Measurements from ENCODE around the gene GP2.

The GP2 gene

GRCh38 chr16:20344611-20345010 is 17.3 kb upstream of the GP2 start:
- Histone ChIP-seq H3K27me3 (ENCODE audit: insufficient read depth, low read depth) (no peaks in the 10 kb centered on the region), H3K36me3 (ENCODE audit: insufficient read depth) (no peaks in the 10 kb centered on the region)

DNA sequence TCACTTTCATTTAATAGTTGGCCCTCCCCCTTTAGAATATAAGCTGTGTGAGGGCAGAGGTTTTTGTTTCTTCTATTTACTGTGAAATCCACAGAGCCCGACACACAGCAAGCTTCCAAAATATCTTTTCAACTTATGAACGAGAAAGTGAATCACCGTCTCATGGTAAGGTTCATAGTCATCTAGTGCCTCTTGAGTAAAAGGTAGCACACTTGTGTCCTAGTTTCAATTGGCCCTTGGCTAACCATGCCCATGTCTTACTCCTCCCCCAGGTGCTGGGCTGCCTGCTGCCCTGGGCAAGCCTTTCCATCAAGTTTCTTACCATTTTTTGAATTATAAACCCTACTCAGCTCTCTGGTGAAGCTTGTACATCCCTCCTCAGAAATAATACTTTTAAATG is 12.4 kb upstream of the GP2 start:
- H2AFZ ChIP-seq (ENCODE audit: low read depth) = no peak overlapping the region
- H3K27me3 ChIP-seq (ENCODE audit: insufficient read depth, low read depth) = no peaks in the 10 kb centered on the region
- no peak overlapping the region for H3K9ac ChIP-seq
- TF ChIP-seq CTCF (conservative IDR thresholded peaks at IDR 0.05; ENCODE audit: low read depth, low read length) = no peak
- no peaks in the 10 kb centered on the region for H3K4me1 ChIP-seq (ENCODE audit: low read depth, poor library complexity, severe bottlenecking)
- H3K36me3 ChIP-seq (ENCODE audit: insufficient read depth) = no peaks in the 10 kb centered on the region
- no peak overlapping the region for H3K4me3 ChIP-seq (IDR thresholded peaks at IDR 0.05; ENCODE audit: insufficient read depth, low read depth, low read length)
- no peaks in the 10 kb centered on the region for H3K79me2 ChIP-seq (ENCODE audit: insufficient read depth, low read depth)
- no peaks in the 10 kb centered on the region for H4K20me1 ChIP-seq (ENCODE audit: insufficient read depth)
- H3K4me2 ChIP-seq = no peak overlapping the region
- no peak overlapping the region for H3K27ac ChIP-seq

More at GRCh38 chr16:20344611-20345010, 17.3 kb upstream of the GP2 start:
- no peaks in the 10 kb centered on the region for H3K4me1 ChIP-seq (ENCODE audit: low read depth, poor library complexity, severe bottlenecking)
- H2AFZ ChIP-seq (ENCODE audit: low read depth) = no peak overlapping the region
- no peak for TF ChIP-seq CTCF (conservative IDR thresholded peaks at IDR 0.05; ENCODE audit: low read depth, low read length)
- no peak overlapping the region for H3K9ac ChIP-seq
- no peaks in the 10 kb centered on the region for H4K20me1 ChIP-seq (ENCODE audit: insufficient read depth)
- H3K4me2 ChIP-seq = no peak overlapping the region
- no peaks in the 10 kb centered on the region for H3K79me2 ChIP-seq (ENCODE audit: insufficient read depth, low read depth)
- no peak overlapping the region for H3K4me3 ChIP-seq (IDR thresholded peaks at IDR 0.05; ENCODE audit: insufficient read depth, low read depth, low read length)
- no peak overlapping the region for H3K27ac ChIP-seq

DNA sequence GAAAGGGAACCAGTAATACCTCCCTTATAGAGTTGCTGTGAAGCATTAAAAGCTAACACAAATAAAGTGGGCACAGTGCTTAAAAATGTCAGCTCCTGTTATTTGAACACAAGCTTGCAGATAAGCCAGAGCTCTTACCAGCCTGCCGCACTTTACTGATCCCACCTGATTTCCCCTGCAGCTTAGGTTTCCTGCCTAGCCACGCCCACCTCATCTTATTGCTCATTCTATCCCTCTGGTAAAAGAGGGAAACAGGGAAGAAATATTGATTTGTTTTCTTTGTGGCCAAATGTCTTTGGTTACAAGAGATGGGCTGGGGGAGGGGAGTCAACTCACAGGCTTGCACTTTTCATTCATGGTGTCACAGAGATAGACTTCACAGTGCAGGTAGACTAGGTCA is 9.6 kb upstream of the GP2 start:
- Histone ChIP-seq H3K4me1 (ENCODE audit: low read depth, poor library complexity, severe bottlenecking) (no peaks in the 10 kb centered on the region), H2AFZ (ENCODE audit: low read depth) (no peak overlapping the region), H3K27me3 (ENCODE audit: insufficient read depth, low read depth) (no peaks in the 10 kb centered on the region), H3K9ac (no peak overlapping the region), H4K20me1 (ENCODE audit: insufficient read depth) (no peaks in the 10 kb centered on the region), H3K79me2 (ENCODE audit: insufficient read depth, low read depth) (no peaks in the 10 kb centered on the region), H3K27ac (no peak overlapping the region), H3K4me3 (IDR thresholded peaks at IDR 0.05; ENCODE audit: insufficient read depth, low read depth, low read length) (no peak overlapping the region), H3K4me2 (no peak overlapping the region), H3K36me3 (ENCODE audit: insufficient read depth) (no peaks in the 10 kb centered on the region)
- TF ChIP-seq CTCF (conservative IDR thresholded peaks at IDR 0.05; ENCODE audit: low read depth, low read length) = no peak

DNA sequence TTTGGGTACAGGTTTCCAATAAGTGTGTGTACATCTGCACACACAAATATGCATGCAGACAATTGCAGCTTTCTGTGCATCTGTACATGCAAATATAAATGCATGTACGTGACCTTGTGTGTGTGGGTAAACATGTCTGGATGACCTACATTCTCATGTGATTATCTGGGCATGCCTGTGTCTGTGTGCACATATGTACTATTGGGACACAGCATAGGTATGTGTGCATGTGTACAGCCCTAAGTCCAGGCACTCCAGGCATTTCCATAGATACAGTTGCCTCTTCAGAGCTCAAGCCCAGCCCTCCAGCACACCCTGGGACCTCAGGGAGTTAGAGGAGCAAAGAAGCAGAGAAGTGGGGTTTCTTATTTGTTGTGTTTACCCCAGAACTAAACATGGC is 7.1 kb upstream of the GP2 start:
- no peaks in the 10 kb centered on the region for H3K4me1 ChIP-seq (ENCODE audit: low read depth, poor library complexity, severe bottlenecking)
- no peaks in the 10 kb centered on the region for H4K20me1 ChIP-seq (ENCODE audit: insufficient read depth)
- H3K27me3 ChIP-seq (ENCODE audit: insufficient read depth, low read depth) = no peaks in the 10 kb centered on the region
- H3K4me2 ChIP-seq = no peak overlapping the region
- H2AFZ ChIP-seq (ENCODE audit: low read depth) = no peak overlapping the region
- H3K4me3 ChIP-seq (IDR thresholded peaks at IDR 0.05; ENCODE audit: insufficient read depth, low read depth, low read length) = no peak overlapping the region
- H3K9ac ChIP-seq = no peak overlapping the region
- no peaks in the 10 kb centered on the region for H3K79me2 ChIP-seq (ENCODE audit: insufficient read depth, low read depth)
- H3K27ac ChIP-seq = no peak overlapping the region
- TF ChIP-seq CTCF (conservative IDR thresholded peaks at IDR 0.05; ENCODE audit: low read depth, low read length) = no peak
- no peaks in the 10 kb centered on the region for H3K36me3 ChIP-seq (ENCODE audit: insufficient read depth)

DNA sequence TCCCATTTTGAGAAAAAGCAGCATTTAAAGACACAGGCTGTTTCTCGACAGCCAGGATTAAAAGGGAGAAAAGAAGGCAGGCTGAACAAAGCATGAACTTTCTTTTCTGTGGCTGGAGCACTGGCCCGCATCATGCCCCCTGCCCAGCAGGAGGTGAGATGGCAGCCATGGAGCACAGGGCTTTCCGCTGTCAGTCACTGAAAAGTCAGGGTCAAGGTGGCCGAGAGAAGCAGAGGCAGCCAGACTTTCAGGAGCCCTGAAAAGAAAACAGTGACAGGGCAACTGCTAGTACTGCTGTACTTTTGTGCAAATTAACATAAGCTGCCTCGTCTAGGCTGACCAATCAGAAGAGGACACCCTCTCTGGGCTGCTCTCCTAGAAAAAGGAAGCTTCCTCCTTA is 5.8 kb upstream of the GP2 start:
- Histone ChIP-seq H3K79me2 (ENCODE audit: insufficient read depth, low read depth) (no peaks in the 10 kb centered on the region), H3K27ac (no peak overlapping the region), H3K4me1 (ENCODE audit: low read depth, poor library complexity, severe bottlenecking) (no peaks in the 10 kb centered on the region), H3K4me3 (IDR thresholded peaks at IDR 0.05; ENCODE audit: insufficient read depth, low read depth, low read length) (no peak overlapping the region), H2AFZ (ENCODE audit: low read depth) (no peak overlapping the region), H3K4me2 (no peak overlapping the region), H3K9ac (no peak overlapping the region), H3K27me3 (ENCODE audit: insufficient read depth, low read depth) (no peaks in the 10 kb centered on the region), H3K36me3 (ENCODE audit: insufficient read depth) (no peaks in the 10 kb centered on the region), H4K20me1 (ENCODE audit: insufficient read depth) (no peaks in the 10 kb centered on the region)
- no peak for TF ChIP-seq CTCF (conservative IDR thresholded peaks at IDR 0.05; ENCODE audit: low read depth, low read length)
